ENCODE results near the gene ZNRD2.
"Not testable (repeated sequence)": the region's sequence is repeated elsewhere in the genome, so short reads cannot be mapped to it uniquely, and the experiment has no call there.

ZNRD2 gene

GRCh38 chr11:65569973-65570918, at the start of gene ZNRD2:
Gene ZNRD2 (plus strand): TSS chr11:65570477. CDS start chr11:65570492, 15 bp downstream.
- peak; percentile 96 for DNase-seq (ENCODE audit: low read depth in 2 of 2)

GRCh38 chr11:65521777-65522521, 48.3 kb upstream of the ZNRD2 start:
- DNase-seq (ENCODE audit: low read depth in 2 of 2): not testable (repeated sequence)

DNA sequence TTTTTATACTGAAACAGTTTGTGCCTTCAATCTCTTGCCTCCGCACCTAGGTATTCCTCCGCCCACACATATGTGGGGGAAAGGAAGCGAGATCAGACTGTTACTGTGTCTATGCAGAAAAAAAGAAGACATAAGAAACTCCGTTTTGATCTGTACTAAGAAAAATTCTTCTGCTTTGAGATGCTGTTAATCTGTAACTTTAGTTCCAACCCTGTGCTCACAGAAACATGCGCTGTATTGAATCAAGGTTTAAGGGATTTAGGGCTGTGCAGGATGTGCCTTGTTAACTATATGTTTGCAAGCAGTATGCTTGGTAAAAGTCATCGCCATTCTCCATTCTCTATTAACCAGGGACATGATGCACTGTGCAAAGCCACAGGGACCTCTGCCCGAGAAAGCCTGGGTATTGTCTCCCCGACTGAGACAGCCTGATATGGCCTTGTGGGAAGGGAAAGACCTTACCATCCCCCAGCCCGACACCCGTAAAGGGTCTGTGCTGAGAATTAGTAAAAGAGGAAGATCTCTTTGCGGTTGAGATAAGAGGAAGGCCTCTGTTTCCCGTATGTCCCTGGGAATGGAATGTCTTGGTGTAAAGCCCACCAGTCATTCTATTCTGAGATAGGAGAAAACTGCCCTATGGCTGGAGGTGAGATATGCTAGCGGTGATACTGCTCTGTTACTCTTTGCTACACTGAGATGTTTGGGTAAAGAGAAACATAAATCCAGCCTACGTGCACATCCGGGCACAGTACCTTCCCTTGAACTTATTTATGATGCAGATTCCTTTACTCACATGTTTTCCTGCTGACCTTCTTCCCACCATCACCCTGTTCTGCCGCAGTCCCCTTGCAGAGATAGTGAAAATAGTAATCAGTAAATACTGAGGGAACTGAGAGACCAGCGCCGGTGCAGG, 47.3 kb upstream of the ZNRD2 start:
- DNase-seq (ENCODE audit: low read depth in 2 of 2): not testable (repeated sequence)

DNA sequence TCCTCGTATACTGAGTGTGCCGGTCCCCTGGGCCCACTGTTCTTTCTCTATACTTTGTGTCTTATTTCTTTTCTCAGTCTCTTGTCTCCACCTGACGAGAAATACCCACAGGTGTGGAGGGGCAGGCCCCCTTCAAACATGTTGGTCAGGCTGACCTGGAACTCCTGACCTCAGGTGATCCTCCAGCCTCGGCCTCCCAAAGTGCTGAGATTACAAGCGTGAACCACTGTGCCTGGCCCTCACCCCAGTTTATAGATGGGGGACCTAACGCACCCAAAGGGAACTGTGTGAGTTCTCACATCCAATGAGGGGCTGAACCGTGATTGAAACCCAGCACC, 46.7 kb upstream of the ZNRD2 start:
- DNase-seq (ENCODE audit: low read depth in 2 of 2): not testable (repeated sequence)

GRCh38 chr11:65524014-65524740, 46.1 kb upstream of the ZNRD2 start:
- no peak for DNase-seq (ENCODE audit: low read depth in 2 of 2)

DNA sequence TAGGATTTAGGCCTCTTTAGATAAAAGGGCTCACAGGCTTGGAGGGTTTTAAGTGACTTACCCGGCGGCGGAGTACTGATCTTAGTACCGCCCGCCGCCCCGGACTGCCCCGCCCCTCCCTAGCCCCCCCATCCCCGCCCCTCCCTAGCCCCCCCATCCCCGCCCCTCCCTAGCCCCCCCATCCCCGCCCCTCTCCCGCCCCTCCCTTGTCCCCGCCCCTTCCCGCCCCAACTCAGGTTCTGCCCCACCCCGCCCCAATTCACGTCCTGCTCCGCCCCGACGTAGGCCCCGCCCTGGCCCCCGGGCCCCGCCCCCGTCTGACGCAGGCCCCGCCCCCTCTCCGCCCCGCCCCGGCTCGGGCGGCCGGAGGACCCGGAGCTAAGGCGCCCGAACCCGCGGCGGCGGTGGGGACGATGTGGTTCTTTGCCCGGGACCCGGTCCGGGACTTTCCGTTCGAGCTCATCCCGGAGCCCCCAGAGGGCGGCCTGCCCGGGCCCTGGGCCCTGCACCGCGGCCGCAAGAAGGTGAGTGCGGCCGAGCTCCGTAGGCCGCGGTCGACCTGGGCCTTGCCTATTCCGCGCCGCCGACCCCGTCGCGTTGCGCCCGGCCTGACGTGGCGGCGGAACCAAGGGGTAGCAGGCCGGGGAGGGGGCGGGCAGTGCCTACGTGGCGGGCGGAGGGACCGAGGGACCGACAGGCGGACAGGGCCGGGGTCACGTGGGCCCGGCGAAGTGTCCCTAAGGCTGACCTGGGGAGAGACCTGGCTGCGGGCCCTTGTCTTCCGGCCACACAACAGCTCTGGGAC, 45.3 kb upstream of the ZNRD2 start, which contains the start of gene SCYL1:
TSS of gene SCYL1 (plus strand) at position 343 of the 805 bp plus-strand sequence. CDS start at position 414, 71 bp downstream.
- DNase-seq (ENCODE audit: low read depth in 2 of 2): peak; percentile 58 to 59

DNA sequence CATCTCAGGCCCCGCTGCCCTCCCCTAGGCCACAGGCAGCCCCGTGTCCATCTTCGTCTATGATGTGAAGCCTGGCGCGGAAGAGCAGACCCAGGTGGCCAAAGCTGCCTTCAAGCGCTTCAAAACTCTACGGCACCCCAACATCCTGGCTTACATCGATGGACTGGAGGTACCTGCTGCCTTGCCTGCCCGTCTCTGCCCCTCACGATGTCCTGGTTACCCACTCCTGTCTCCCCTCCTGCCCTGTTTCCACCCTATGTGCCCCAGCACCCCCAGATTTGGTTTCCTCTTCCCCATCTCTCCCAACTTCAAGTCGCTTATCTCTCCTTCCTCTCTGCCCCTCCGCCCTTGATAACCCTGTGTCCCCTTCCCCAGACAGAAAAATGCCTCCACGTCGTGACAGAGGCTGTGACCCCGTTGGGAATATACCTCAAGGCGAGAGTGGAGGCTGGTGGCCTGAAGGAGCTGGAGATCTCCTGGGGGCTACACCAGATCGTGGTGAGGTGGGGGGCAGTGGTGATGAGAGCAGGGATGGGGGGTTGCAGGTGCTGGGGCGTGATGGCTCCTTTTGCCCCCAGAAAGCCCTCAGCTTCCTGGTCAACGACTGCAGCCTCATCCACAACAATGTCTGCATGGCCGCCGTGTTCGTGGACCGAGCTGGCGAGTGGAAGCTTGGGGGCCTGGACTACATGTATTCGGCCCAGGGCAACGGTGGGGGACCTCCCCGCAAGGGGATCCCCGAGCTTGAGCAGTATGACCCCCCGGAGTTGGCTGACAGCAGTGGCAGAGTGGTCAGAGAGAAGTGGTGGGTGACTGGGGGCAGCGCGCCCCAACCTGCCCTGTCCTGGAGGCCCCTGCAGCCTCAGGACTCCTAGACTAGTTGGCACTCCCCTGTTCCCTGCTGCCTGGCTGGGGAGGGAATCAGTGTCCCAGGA, 44.5 kb upstream of the ZNRD2 start:
- DNase-seq (ENCODE audit: low read depth in 2 of 2): no peak

DNA sequence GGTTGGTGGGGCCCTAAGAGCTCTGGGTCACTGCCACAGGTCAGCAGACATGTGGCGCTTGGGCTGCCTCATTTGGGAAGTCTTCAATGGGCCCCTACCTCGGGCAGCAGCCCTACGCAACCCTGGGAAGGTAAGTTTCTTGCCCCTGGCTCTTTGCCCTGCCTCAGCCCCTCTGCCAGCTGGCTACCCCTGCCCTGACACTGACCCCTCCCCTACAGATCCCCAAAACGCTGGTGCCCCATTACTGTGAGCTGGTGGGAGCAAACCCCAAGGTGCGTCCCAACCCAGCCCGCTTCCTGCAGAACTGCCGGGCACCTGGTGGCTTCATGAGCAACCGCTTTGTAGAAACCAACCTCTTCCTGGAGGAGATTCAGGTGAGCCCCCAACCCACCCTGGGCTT, 43.5 kb upstream of the ZNRD2 start:
- no peak for DNase-seq (ENCODE audit: low read depth in 2 of 2)

DNA sequence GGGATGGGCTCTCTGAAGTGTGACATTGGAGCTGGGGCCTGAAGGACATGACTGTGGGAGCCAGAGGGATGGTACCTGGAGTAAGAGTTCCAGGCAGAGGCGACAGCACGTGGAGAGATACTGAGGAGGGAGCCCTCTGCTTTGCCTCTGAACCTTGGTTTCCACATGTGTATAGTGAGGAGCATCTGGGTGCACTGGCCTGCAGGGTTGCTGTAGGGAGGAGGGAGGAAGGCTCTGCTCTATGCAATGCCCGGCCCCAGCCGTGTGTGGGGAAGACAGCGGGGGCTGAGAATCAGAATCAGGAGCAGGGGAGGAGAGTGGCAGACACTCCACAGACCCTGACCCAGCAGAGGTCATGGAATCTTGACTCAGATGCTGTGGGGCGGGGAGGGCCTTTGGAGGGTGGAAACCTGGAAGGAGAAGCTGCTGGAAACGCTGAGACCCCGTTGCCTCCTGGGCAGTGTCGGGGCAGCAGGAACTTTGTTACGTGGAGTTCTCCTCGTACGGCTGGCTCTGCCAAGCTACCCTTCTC, 41.4 kb upstream of the ZNRD2 start:
- DNase-seq (ENCODE audit: low read depth in 2 of 2): no peak

GRCh38 chr11:65529475-65530156, 40.7 kb upstream of the ZNRD2 start:
- no peak for DNase-seq (ENCODE audit: low read depth in 2 of 2)

GRCh38 chr11:65530157-65530496, 40.1 kb upstream of the ZNRD2 start:
- DNase-seq (ENCODE audit: low read depth in 2 of 2): no peak

- DNase-seq (ENCODE audit: low read depth in 2 of 2): no peak
Observed at GRCh38 chr11:65532388-65533064, 37.8 kb upstream of the ZNRD2 start.

- no peak for DNase-seq (ENCODE audit: low read depth in 2 of 2)
Observed at GRCh38 chr11:65535102-65535501, 35.2 kb upstream of the ZNRD2 start.

- no peak for DNase-seq (ENCODE audit: low read depth in 2 of 2)
Observed at GRCh38 chr11:65536412-65537295, 33.6 kb upstream of the ZNRD2 start.

GRCh38 chr11:65537296-65537597, 33.0 kb upstream of the ZNRD2 start:
- no peak for DNase-seq (ENCODE audit: low read depth in 2 of 2)

DNA sequence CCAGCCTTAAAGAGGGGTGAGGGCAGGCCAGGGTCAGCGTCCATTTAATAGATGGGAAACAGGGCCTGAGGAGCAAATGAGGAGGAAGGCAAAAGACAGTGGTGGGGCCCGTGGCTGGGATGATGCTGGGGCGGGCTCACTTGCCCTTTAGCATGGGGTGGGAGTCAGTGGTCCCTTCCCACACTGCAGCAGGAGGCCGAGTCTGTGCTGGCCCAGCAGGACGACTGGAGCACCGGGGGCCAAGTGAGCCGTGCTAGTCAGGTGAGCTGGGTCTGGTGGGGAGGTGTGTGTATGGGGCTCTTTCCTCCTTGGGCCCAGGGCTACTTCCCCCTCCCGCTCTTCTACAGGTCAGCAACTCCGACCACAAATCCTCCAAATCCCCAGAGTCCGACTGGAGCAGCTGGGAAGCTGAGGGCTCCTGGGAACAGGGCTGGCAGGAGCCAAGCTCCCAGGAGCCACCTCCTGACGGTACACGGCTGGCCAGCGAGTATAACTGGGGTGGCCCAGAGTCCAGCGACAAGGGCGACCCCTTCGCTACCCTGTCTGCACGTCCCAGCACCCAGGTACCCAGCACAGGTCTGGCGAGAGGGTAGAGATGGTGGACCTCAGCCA, 32.6 kb upstream of the ZNRD2 start:
- DNase-seq (ENCODE audit: low read depth in 2 of 2): no peak

Measured in fibroblast of skin of left quadriceps (primary cell).